DOHH2 (cell line): ENCODE data around the gene ASB9.

Source experiments
- H3F3A ChIP-seq: fragments of 200-600 bp; sonication (generic), shearing (Covaris generic); 2 replicates; pipeline ENCODE4 v1.6.0; 2016; ENCODE audit warnings: antibody characterized with exemption, mild to moderate bottlenecking; ENCODE audit not compliant: control insufficient read depth, insufficient read depth
- H3K27ac ChIP-seq: fragments of 200-600 bp; sonication (generic); 2 replicates; pipeline ENCODE4 v1.5.1; 2014; ENCODE audit warnings: low read depth, mild to moderate bottlenecking, low read length, moderate library complexity
- H3K27me3 ChIP-seq: fragments of 200-600 bp; sonication (generic); 2 replicates; pipeline ENCODE4 v1.6.1; 2014; ENCODE audit warnings: mild to moderate bottlenecking, low read length, mixed read lengths; ENCODE audit not compliant: control insufficient read depth
- H3K36me3 ChIP-seq: fragments of 200-600 bp; sonication (generic); 2 replicates; pipeline ENCODE4 v1.6.1; 2014; ENCODE audit warnings: mild to moderate bottlenecking, low read length, moderate library complexity, mixed read lengths; ENCODE audit not compliant: control insufficient read depth
- H3K4me1 ChIP-seq: fragments of 200-600 bp; sonication (generic); 2 replicates; pipeline ENCODE4 v1.6.1; 2014; ENCODE audit warnings: mild to moderate bottlenecking, low read length, mixed read lengths; ENCODE audit not compliant: control insufficient read depth
- H3K4me2 ChIP-seq: fragments of 200-600 bp; sonication (generic); 2 replicates; pipeline ENCODE4 v1.6.0; 2014; ENCODE audit warnings: mild to moderate bottlenecking, low read length, moderate library complexity
- H3K4me3 ChIP-seq: fragments of 200-600 bp; sonication (generic); 2 replicates; pipeline ENCODE4 v1.5.1; 2014; ENCODE audit warnings: mild to moderate bottlenecking, low read length, mixed read lengths
- H3K79me2 ChIP-seq: fragments of 200-600 bp; sonication (generic); 2 replicates; pipeline ENCODE4 v1.6.1; 2014; ENCODE audit warnings: mild to moderate bottlenecking, low read length, mixed read lengths; ENCODE audit not compliant: control insufficient read depth
- H3K9me2 ChIP-seq: fragments of 200-600 bp; sonication (generic); replicated peaks from 2 replicates; pipeline ENCODE4 v1.6.1; 2014; ENCODE audit warnings: mild to moderate bottlenecking, low read length, mixed read lengths; ENCODE audit not compliant: control insufficient read depth
- H3K9me3 ChIP-seq: fragments of 200-600 bp; sonication (generic); 2 replicates; pipeline ENCODE4 v1.6.1; 2014; ENCODE audit warnings: antibody characterized with exemption, low read length, mixed read lengths; ENCODE audit not compliant: control insufficient read depth, insufficient read depth
- H4K20me1 ChIP-seq: fragments of 200-600 bp; sonication (generic); 2 replicates; pipeline ENCODE4 v1.6.0; 2014; ENCODE audit warnings: low read depth, mild to moderate bottlenecking, antibody characterized with exemption, low read length, moderate library complexity; ENCODE audit not compliant: control insufficient read depth, insufficient read depth
- EZH2phosphoT487 ChIP-seq: fragments of 200-600 bp; sonication (generic); IDR thresholded peaks from 2 replicates; pipeline ENCODE4 v1.6.1; 2017; ENCODE audit warnings: borderline replicate concordance, mild to moderate bottlenecking, antibody characterized with exemption, low read length, moderate library complexity, mixed read lengths
- TF ChIP-seq, protein P1 (sequence below): fragments of 200-600 bp; sonication (generic); IDR thresholded peaks from one replicate; pipeline ENCODE4 v1.5.1; 2014; ENCODE audit warnings: antibody characterized with exemption, mild to moderate bottlenecking, low read depth, low read length; ENCODE audit not compliant: poor library complexity, severe bottlenecking

Gene ASB9

DNA sequence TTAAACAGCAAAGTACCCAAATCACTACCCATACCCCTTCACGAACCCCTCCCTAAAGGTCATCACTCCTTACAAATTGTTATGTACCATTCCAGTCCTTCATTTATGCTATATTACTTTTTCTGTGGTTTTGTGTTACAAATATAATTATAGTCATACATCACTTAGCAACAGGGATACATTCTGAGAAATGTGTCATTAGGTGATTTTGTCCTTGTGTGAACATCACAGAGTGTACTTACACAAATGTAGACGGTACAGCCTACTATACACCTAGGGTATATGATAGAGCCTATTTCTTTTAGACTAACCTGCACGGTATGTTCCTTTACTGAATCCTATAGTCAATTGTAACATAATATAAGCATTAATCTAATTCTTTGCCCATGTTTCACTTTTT, 61.9 kb downstream of the ASB9 start:
- Histone ChIP-seq H3K36me3 (no peaks in the 10 kb centered on the region), H3K4me2 (no peak overlapping the region), H3K79me2 (no peaks in the 10 kb centered on the region), H3K9me2 (no peaks in the 10 kb centered on the region), H3K27me3 (no peaks in the 10 kb centered on the region), H4K20me1 (no peaks in the 10 kb centered on the region), H3K27ac (no peak overlapping the region), H3K4me3 (no peak overlapping the region), H3F3A (no peaks in the 10 kb centered on the region), H3K4me1 (no peaks in the 10 kb centered on the region), H3K9me3 (no peaks in the 10 kb centered on the region)
- TF ChIP-seq EZH2phosphoT487, result no peak
- TF ChIP-seq, protein P1, sequence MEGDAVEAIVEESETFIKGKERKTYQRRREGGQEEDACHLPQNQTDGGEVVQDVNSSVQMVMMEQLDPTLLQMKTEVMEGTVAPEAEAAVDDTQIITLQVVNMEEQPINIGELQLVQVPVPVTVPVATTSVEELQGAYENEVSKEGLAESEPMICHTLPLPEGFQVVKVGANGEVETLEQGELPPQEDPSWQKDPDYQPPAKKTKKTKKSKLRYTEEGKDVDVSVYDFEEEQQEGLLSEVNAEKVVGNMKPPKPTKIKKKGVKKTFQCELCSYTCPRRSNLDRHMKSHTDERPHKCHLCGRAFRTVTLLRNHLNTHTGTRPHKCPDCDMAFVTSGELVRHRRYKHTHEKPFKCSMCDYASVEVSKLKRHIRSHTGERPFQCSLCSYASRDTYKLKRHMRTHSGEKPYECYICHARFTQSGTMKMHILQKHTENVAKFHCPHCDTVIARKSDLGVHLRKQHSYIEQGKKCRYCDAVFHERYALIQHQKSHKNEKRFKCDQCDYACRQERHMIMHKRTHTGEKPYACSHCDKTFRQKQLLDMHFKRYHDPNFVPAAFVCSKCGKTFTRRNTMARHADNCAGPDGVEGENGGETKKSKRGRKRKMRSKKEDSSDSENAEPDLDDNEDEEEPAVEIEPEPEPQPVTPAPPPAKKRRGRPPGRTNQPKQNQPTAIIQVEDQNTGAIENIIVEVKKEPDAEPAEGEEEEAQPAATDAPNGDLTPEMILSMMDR, result no peak

DNA sequence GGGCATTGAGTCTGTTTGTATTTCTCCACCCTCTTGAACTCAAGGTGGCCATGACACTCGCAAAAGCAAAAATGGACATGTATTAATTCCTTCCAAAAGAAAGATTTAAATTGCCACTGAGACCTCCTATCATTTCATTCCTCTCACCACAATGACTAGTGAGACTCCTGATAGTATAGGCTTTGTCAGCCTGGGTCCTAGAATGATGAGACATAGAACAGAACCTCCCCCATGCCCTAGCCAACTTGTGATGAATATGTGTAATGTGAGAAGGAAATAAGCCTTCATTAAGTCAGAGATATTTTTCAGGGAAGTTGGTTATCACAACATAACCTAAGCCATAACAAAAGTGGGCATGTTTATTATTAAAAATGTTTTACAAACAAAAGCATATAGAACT, 62.5 kb downstream of the ASB9 start:
- Histone ChIP-seq H4K20me1 (no peaks in the 10 kb centered on the region), H3K9me2 (no peaks in the 10 kb centered on the region), H3K27me3 (no peaks in the 10 kb centered on the region), H3K4me2 (no peak overlapping the region), H3K9me3 (no peaks in the 10 kb centered on the region), H3K4me3 (no peak overlapping the region), H3K36me3 (no peaks in the 10 kb centered on the region), H3F3A (no peaks in the 10 kb centered on the region), H3K4me1 (no peaks in the 10 kb centered on the region), H3K27ac (no peak overlapping the region), H3K79me2 (no peaks in the 10 kb centered on the region)
- TF ChIP-seq, protein P1, result no peak
- no peak for TF ChIP-seq EZH2phosphoT487

DNA sequence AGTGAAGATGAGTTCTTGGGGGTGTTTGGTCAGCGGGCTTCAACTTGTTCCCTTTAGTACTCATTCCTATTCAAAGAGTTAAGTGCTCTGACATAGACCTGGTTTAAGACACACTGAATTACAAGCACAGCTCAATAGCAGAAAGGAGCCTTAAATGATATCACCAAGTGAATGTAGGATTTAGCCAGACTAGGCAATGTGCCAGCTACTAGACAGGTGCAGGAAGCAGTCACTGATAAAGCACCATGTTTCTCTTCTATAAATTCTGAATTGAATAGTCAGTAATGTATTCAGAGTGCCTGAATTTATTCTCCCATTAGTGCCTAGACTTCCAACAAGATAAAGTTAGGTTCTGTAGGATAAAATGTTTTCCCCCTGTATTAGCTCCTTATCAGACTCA, 63.6 kb downstream of the ASB9 start:
- Histone ChIP-seq H3K27me3 (no peaks in the 10 kb centered on the region), H3K4me1 (no peaks in the 10 kb centered on the region), H3K9me3 (no peaks in the 10 kb centered on the region), H3K27ac (no peak overlapping the region), H3F3A (no peaks in the 10 kb centered on the region), H3K9me2 (no peaks in the 10 kb centered on the region), H3K4me3 (no peak overlapping the region), H3K4me2 (no peak overlapping the region), H3K36me3 (no peaks in the 10 kb centered on the region), H4K20me1 (no peaks in the 10 kb centered on the region), H3K79me2 (no peaks in the 10 kb centered on the region)
- TF ChIP-seq, protein P1, result no peak
- no peak for TF ChIP-seq EZH2phosphoT487
